HG03039 (cell line): Measurements from ENCODE around the gene S100A14.
"Not testable (repeated sequence)": the region's sequence is repeated elsewhere in the genome, so short reads cannot be mapped to it uniquely, and the experiment has no call there.

Experiments
- ATAC-seq: cut with Tn5 transposase; IDR thresholded peaks from one replicate; pipeline ENCODE4 v1.9.1; 2021; ENCODE audit warnings: mild to moderate bottlenecking, moderate library complexity; ENCODE audit not compliant: unreplicated experiment

Gene S100A14

GRCh38 chr1:153588482-153588881, 27.6 kb downstream of the S100A14 start:
- no peak for ATAC-seq

GRCh38 chr1:153588033-153588432, 28.1 kb downstream of the S100A14 start:
- not testable (repeated sequence) for ATAC-seq

- no peak for ATAC-seq
Measured at GRCh38 chr1:153587314-153587713, 28.8 kb downstream of the S100A14 start.

DNA sequence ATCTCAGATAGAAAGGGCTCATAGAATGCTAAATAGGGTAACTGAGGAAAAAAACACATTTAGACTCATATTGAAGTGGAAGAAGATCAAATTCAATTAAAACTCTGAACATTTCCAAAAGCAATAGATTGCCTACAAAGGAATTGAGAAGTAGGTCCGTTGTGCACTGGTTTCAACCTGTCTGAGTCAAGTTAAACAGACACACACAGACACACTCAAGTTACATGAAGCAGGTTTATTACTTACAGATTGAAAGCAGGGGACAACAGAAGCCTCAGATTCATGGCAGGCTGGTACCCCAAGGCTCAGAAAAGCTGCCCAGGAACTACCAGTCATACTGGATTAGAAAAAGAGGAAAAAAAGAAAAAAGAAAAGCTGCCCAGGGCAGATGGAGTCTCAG, 29.8 kb downstream of the S100A14 start:
- no peak for ATAC-seq

- ATAC-seq: no peak
Measured at GRCh38 chr1:153585006-153585405, 31.1 kb downstream of the S100A14 start.

GRCh38 chr1:153583976-153584375, 32.1 kb downstream of the S100A14 start:
- no peak for ATAC-seq

DNA sequence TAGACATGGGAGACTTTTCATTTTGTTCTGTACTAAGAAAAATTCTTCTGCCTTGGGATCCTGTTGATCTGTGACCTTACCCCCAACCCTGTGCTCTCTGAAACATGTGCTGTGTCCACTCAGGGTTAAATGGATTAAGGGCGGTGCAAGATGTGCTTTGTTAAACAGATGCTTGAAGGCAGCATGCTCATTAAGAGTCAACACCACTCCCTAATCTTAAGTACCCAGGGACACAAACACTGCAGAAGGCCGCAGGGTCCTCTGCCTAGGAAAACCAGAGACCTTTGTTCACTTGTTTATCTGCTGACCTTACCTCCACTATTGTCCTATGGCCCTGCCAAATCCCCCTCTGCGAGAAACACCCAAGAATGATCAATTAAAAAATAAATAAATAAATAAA, 32.6 kb downstream of the S100A14 start:
- not testable (repeated sequence) for ATAC-seq

DNA sequence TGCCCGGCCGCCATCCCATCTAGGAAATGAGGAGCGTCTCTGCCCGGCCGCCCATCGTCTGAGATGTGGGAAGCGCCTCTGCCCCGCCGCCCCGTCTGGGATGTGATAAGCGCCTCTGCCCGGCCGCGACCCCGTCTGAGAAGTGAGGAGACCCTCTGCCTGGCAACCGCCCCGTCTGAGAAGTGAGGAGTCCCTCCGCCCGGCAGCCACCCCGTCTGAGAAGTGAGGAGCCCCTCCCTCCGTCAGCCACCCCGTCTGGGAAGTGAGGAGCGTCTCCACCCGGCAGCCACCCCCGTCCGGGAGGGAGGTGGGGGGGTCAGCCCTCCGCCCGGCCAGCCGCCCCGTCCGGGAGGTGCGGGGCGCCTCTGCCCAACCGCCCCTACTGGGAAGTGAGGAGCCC, 33.3 kb downstream of the S100A14 start:
- ATAC-seq: not testable (repeated sequence)

DNA sequence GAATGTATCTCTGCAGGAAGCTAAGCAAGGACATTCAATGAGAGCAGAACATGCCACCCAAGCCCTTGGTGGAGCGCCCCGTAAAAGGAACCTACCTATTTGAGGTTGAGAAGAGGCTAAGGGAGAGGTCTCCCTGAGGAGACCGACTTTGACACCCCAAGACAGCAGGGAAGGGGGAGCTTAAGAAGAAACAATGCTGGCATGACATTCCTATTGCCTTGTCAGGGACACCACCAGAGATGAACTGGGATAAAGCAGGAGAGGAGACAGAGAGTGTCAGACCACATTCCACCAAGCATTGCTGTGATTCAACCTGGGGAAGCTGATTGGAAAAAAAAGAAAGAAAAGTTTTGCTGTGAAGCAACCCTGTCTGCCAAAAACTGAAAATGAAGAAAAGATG, 37.2 kb downstream of the S100A14 start:
- no peak for ATAC-seq

DNA sequence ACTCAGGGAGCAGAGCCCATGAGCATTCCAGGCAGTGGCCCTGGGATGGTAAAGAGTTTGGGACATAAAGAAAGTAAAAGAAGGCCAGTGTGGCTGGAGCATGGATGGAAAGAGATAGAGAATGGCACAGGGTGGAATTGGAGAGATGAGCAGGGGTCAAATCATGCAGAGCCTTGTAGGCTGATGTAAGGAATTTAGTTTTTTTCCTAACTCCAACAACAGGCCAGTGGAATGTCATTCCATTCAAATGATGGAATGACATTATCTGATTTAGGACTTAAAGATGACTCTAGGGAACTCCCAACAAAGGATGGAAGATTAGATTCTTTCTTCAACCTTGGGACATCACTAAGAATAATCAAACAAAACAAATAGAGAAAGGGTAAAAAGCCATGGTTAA, 37.6 kb downstream of the S100A14 start:
- no peak for ATAC-seq

- ATAC-seq: no peak
Measured at GRCh38 chr1:153577624-153578051, 38.5 kb downstream of the S100A14 start.

- no peak for ATAC-seq
Measured at GRCh38 chr1:153577138-153577537, 39.0 kb downstream of the S100A14 start.

- not testable (repeated sequence) for ATAC-seq
Measured at GRCh38 chr1:153575497-153575896, 40.6 kb downstream of the S100A14 start.

DNA sequence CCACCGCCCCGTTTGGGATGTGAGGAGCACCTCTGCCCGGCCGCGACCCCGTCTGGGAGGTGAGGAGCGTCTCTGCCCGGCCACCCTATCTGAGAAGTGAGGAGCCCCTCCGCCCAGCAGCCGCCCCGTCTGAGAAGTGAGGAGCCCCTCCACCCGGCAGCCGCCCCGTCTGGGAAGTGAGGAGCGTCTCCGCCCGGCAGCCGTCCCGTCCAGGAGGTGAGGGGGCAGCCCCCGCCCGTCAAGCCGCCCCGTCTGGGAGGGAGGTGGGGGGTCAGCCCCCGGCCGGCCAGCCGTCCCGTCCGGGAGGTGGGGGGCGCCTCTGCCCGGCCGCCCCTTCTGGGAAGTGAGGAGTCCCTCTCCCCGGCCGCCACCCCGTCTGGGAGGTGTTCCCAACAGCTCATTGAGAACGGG, 41.0 kb downstream of the S100A14 start:
- not testable (repeated sequence) for ATAC-seq

- ATAC-seq: no peak
Measured at GRCh38 chr1:153573351-153573750, 42.8 kb downstream of the S100A14 start.

- peak; percentile 69 for ATAC-seq
Measured at GRCh38 chr1:153572569-153573015, 43.5 kb downstream of the S100A14 start.

DNA sequence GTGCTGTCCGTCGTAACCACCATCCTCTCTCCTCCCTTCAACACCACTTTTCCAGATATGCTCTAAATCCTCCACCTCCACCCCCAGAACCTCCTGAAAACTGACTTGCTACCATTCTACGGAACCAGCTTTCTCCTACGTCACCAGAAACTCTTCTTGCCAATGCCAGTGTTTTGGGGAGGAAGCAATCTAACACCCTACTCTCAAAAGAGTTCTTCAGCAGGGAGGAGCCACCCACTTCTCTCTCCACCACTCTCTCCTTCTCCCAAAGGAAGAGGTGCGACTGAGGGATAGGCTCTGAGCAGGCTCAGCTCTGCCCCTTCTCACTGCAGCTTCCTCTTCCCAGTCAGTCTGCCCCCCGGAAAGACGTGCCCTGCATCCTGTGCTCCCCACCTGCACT, 44.4 kb downstream of the S100A14 start:
- no peak for ATAC-seq

- no peak for ATAC-seq
Measured at GRCh38 chr1:153570874-153571273, 45.3 kb downstream of the S100A14 start.

GRCh38 chr1:153569465-153569864, 46.7 kb downstream of the S100A14 start:
- ATAC-seq: no peak

DNA sequence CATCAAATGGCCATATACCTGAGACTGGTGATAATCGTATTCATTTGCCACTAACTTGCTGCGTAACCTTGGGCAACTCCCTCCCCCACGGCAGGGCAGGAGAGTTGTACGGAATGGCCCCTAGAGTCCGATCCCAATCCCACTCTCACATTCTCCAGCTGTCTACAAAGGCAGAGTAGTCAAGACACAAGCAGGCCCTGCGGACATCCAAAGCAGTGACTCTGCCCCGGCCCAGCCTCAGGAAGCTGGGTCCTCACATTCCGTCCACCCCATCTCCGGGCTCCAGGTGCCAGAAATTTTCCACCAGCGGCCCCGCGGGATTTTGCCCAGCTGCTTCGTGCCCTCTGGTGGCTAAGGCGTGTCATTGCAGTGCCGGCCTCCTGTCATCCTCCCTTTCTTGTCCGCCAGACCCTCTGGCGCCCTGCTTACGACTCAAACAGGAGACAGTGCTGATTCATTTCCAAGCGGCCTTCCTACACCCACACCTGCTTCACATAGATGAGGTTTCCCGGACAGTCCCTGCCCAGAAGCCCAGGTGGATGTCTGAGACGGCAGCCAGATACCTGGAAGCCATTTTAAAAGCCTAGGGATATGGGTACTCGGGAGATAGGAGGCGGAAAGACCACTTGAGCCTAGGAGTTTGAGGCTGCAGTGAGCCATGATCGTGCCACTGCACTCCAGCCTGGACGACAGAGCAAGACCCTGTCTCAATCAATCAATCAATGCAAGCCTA, 47.6 kb downstream of the S100A14 start:
- no peak for ATAC-seq

GRCh38 chr1:153567621-153568366, 48.3 kb downstream of the S100A14 start:
- no peak for ATAC-seq
